Suprapubic skin (tissue), 3 donors: Measurements from ENCODE around the gene TGFB3.

Source experiments
- POLR2AphosphoS5 ChIP-seq, 3 donors: sonication (generic); formaldehyde crosslinking; IDR thresholded peaks; one replicate each; pipeline ENCODE4 v1.6.1; 2017; ENCODE audit warnings: antibody characterized with exemption in 3 of 3
- TF ChIP-seq, protein P1 (sequence below), 2 donors: fragments of 200-600 bp in 1 of 2; fragments of 450-650 bp in 1 of 2; sonication (generic) in 1 of 2; IDR thresholded peaks; one replicate each; pipeline ENCODE4 v1.5.1; 2016 to 2019; ENCODE audit warnings: antibody characterized with exemption in 2 of 2, mild to moderate bottlenecking in 1 of 2, moderate library complexity in 1 of 2

DNA sequence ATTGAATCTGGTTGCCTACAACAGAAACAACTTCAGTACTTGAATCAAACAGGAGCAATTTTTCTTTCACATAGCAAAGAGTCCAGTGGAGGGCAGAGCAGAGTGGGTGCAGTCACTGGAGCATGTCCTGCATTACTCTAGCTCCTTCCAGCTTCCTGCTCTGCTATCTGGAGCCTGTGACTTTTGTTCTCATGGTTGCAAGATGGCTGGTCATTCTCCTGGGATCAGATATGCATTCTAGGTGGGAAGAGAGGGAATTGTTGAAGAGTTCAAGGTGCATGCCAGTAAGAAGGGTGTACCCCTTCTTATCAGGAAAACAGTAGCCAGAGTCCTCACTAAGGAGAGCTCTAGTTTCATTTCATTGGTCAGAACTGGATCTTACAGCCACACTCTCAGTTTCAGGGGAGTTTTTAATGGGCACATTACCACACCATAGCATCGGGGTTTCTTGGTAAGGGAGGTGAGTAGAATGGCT, 11.8 kb upstream of the TGFB3 start:
- TF ChIP-seq, protein P1, sequence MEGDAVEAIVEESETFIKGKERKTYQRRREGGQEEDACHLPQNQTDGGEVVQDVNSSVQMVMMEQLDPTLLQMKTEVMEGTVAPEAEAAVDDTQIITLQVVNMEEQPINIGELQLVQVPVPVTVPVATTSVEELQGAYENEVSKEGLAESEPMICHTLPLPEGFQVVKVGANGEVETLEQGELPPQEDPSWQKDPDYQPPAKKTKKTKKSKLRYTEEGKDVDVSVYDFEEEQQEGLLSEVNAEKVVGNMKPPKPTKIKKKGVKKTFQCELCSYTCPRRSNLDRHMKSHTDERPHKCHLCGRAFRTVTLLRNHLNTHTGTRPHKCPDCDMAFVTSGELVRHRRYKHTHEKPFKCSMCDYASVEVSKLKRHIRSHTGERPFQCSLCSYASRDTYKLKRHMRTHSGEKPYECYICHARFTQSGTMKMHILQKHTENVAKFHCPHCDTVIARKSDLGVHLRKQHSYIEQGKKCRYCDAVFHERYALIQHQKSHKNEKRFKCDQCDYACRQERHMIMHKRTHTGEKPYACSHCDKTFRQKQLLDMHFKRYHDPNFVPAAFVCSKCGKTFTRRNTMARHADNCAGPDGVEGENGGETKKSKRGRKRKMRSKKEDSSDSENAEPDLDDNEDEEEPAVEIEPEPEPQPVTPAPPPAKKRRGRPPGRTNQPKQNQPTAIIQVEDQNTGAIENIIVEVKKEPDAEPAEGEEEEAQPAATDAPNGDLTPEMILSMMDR (IDR thresholded peaks at IDR 0.05), result no peak
- TF ChIP-seq POLR2AphosphoS5 (IDR thresholded peaks at IDR 0.05), result no peak
